Measurements from ENCODE around the gene L3MBTL1.
A peak's percentile ranks its signal among the peaks of the same experiment; 100 is the strongest.

Gene L3MBTL1

DNA sequence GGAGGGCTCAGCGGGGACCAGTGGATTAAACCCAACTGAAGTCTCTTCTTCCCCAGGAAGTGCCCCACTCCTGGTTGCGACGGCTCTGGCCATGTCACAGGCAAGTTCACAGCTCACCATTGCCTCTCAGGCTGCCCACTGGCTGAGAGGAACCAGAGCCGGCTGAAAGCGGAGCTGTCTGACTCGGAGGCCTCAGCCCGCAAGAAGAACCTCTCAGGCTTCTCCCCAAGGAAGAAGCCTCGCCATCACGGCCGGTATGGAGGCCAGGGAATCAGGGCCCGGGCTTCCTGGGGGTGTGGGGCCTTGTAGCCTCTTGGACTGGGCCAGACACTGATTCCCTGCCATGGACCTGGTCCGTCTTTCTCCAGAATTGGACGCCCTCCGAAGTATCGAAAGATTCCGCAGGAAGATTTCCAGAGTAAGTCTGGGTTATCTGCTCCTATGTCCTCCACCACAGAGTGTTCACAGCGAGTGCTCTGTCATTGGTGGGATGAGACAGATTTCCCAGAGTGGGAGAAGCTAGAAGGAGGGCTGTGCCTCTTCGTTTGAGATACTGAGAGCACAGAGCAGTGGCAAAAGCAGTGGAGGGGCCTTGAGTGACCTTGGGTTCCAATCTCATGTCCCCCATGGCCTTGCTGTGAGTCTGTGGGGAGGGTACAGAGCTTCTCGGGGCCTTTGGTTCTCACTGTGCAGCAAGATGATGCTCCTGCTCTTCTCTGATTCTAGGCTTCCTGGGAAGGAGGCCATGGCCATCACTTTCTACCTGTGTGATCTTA is 28.7 kb downstream of the L3MBTL1 start:
- Histone ChIP-seq H3K9me3 (no peaks in the 10 kb centered on the region), H3K4me1 (no peaks in the 10 kb centered on the region), H3K27me3 (no peaks in the 10 kb centered on the region), H3K4me3 (ENCODE audit: low read depth, low read length) (no peak overlapping the region), H3K36me3 (no peaks in the 10 kb centered on the region)
- no peak for DNase-seq
- TF ChIP-seq, protein P1, sequence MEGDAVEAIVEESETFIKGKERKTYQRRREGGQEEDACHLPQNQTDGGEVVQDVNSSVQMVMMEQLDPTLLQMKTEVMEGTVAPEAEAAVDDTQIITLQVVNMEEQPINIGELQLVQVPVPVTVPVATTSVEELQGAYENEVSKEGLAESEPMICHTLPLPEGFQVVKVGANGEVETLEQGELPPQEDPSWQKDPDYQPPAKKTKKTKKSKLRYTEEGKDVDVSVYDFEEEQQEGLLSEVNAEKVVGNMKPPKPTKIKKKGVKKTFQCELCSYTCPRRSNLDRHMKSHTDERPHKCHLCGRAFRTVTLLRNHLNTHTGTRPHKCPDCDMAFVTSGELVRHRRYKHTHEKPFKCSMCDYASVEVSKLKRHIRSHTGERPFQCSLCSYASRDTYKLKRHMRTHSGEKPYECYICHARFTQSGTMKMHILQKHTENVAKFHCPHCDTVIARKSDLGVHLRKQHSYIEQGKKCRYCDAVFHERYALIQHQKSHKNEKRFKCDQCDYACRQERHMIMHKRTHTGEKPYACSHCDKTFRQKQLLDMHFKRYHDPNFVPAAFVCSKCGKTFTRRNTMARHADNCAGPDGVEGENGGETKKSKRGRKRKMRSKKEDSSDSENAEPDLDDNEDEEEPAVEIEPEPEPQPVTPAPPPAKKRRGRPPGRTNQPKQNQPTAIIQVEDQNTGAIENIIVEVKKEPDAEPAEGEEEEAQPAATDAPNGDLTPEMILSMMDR (IDR thresholded peaks at IDR 0.05; ENCODE audit: low read depth, low read length), result no peak

- Histone ChIP-seq H3K4me3 (ENCODE audit: low read depth, low read length) (no peak overlapping the region), H3K9me3 (no peaks in the 10 kb centered on the region), H3K36me3 (no peaks in the 10 kb centered on the region), H3K4me1 (no peaks in the 10 kb centered on the region), H3K27me3 (no peaks in the 10 kb centered on the region)
- no peak for DNase-seq
- TF ChIP-seq, protein P1 (IDR thresholded peaks at IDR 0.05; ENCODE audit: low read depth, low read length), result no peak
Measured at GRCh38 chr20:43536817-43537440, 29.4 kb downstream of the L3MBTL1 start.

DNA sequence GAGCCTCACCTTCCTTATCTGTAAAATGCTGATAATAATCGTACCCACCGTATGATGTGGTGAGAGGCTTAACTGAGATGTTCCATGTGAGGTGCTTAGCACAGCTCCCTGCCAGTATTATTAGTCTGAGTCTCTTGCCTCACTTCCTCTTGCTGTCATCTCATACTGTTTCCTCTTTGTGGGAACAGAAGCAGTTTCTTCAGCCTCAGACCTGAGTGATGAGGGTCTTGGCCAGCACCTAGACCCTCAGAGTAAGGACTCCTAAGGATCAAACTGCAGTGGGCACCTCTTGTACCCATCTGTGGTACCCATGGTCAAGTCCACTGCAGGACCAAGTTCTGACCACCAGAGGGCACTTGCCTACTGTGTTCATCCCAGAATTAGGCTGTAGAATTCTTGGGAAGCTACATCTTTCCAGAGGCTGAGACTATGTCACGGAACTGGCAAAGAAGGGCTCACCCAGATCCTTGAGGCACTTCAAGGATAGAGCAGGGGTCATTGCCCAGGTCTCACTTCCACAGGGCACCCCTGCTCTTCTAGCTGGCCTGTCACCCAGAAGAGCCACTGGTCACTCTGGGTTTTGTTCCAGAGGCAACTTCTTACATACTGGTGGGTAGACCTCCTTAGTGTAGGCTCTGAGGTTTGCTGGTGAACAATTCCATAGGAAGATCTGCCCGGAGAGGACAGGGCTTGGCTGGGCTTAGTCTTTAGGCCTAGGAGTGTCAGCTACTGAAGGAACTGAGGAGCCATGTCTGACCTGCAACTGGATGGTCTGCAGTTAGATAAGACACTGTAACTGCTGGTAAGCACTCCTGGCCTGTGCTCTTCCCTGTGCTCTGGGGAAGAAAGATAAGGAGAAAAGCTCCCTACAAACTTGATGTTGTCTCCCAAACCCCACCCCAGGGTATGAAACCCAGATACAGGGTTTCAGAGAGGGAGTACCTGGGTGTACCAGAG is 30.7 kb downstream of the L3MBTL1 start:
- TF ChIP-seq, protein P1 (IDR thresholded peaks at IDR 0.05; ENCODE audit: low read depth, low read length), result peak; percentile 99
- Histone ChIP-seq H3K36me3 (no peaks in the 10 kb centered on the region), H3K27me3 (no peaks in the 10 kb centered on the region), H3K4me3 (ENCODE audit: low read depth, low read length) (no peak overlapping the region), H3K4me1 (no peaks in the 10 kb centered on the region), H3K9me3 (no peaks in the 10 kb centered on the region)
- peak; percentile 76 for DNase-seq

- Histone ChIP-seq H3K4me1 (no peaks in the 10 kb centered on the region), H3K36me3 (no peaks in the 10 kb centered on the region), H3K4me3 (ENCODE audit: low read depth, low read length) (no peak overlapping the region), H3K27me3 (no peaks in the 10 kb centered on the region), H3K9me3 (no peaks in the 10 kb centered on the region)
- DNase-seq, result no peak
- TF ChIP-seq, protein P1 (IDR thresholded peaks at IDR 0.05; ENCODE audit: low read depth, low read length), result no peak
Measured at GRCh38 chr20:43538878-43539700, 31.6 kb downstream of the L3MBTL1 start.

DNA sequence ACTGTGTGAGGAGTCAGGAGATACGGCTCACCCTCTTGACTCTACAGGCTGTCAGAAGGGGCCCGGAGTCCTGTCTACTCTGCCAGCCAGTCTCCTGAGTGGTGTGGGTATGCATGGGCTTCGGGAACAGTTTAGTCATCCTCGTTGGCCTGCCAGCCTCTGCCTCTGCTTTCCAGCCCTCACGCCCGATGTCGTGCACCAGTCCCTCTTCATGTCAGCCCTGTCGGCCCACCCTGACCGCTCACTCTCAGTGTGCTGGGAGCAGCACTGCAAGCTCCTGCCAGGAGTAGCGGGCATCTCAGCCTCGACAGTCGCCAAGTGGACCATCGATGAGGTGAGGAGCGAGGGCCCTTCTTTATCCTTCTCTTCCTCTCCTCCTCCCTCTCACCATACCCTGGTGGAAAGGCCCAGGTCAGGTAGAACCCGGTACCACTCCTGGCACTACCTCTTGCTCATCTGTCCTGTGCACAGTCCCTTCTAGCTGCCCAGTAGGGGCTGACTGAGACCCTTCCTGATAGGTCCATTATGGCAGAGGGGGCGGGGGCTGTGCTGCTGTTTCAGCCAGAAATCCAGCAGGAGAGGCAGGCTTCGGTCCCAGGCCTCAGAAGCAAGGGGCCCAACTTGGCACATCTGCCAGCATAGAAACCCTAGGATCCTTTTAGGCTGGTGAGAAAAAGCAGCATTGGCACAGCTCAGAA is 32.6 kb downstream of the L3MBTL1 start:
- TF ChIP-seq, protein P1 (IDR thresholded peaks at IDR 0.05; ENCODE audit: low read depth, low read length), result no peak
- no peaks in the 10 kb centered on the region for H3K9me3 ChIP-seq
- no peaks in the 10 kb centered on the region for H3K36me3 ChIP-seq
- no peaks in the 10 kb centered on the region for H3K4me1 ChIP-seq
- H3K4me3 ChIP-seq (ENCODE audit: low read depth, low read length), result no peak overlapping the region
- H3K27me3 ChIP-seq, result no peaks in the 10 kb centered on the region
- DNase-seq, result no peak

Measured in BE2C (cell line).